Mucosa of stomach (tissue), 1 donor: Measurements from ENCODE around the gene PTER.
A peak's percentile ranks its signal among the peaks of the same experiment; 100 is the strongest.

Experiments used
- H3K27me3 ChIP-seq: one replicate; pipeline ENCODE4 v1.7.0; 2013; ENCODE audit warnings: mild to moderate bottlenecking, low read length; ENCODE audit not compliant: control insufficient read depth, insufficient read depth
- H3K36me3 ChIP-seq: one replicate; pipeline ENCODE4 v1.7.0; 2013; ENCODE audit warnings: low read length; ENCODE audit not compliant: control insufficient read depth, insufficient read depth
- H3K4me1 ChIP-seq: one replicate; pipeline ENCODE4 v1.7.0; 2013; ENCODE audit warnings: mild to moderate bottlenecking, low read length; ENCODE audit not compliant: control insufficient read depth, insufficient read depth
- H3K4me3 ChIP-seq: one replicate; pipeline ENCODE4 v1.7.0; 2013; ENCODE audit warnings: low read length
- H3K9ac ChIP-seq: one replicate; pipeline ENCODE4 v1.7.0; 2013; ENCODE audit warnings: mild to moderate bottlenecking, low read length, moderate library complexity
- H3K9me3 ChIP-seq: one replicate; pipeline ENCODE4 v1.7.0; 2013; ENCODE audit warnings: mild to moderate bottlenecking, low read length, moderate library complexity; ENCODE audit not compliant: control insufficient read depth
- donor health status: Pancreatic carcinoma.

PTER gene, protein sequence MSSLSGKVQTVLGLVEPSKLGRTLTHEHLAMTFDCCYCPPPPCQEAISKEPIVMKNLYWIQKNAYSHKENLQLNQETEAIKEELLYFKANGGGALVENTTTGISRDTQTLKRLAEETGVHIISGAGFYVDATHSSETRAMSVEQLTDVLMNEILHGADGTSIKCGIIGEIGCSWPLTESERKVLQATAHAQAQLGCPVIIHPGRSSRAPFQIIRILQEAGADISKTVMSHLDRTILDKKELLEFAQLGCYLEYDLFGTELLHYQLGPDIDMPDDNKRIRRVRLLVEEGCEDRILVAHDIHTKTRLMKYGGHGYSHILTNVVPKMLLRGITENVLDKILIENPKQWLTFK

DNA sequence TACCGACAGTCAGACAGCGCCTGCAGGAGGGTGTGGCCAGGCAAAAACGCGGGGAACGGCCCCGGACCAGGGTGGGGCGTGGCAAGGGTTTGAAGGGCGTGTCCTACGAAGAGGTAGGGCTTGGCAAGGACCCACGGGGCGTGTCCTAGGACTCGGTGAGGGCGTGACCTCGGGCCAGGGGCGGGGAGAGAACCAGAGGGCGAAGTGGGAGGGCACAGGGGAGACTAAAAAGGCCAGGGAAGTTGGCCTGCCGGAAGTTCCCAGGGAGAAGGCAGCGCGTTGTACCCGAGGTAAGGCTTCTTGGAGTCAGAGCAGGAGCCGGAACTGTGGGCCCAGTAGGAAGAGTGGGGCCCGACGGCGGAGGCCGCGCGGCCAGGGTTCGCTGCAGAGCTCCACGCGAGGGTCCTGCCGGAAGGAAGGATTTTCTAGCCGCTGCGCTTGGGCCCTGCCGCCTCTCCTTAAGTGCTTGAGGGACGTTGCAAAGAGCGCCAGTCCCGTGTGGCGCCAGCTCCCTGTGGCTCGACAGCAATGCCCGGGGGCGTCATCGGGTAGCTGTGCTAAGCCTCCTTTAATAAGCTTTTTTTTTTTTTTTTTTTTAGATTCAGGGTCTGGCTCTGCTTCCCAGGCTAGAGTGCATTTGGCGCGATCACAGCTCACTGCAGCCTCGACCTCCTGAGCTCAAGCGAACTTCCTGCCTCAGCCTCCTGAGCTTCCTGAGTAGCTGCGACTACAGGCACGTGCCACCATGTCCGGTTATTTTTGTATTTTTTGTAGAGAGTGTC lies at the start of gene PTER:
TSS of gene PTER (plus strand) at position 253 of the 782 bp plus-strand sequence. CDS start 47,375 bp downstream, outside the sequence.
- Histone ChIP-seq H3K4me3 (peak within 1 kb of the TSS; percentile 80), H3K36me3 (no peaks in the 10 kb centered on the region), H3K9me3 (no peaks in the 10 kb centered on the region), H3K9ac (peak within 1 kb of the TSS; percentile 91), H3K27me3 (no peaks in the 10 kb centered on the region), H3K4me1 (peaks cover 11% of the 10 kb centered on the region)

DNA sequence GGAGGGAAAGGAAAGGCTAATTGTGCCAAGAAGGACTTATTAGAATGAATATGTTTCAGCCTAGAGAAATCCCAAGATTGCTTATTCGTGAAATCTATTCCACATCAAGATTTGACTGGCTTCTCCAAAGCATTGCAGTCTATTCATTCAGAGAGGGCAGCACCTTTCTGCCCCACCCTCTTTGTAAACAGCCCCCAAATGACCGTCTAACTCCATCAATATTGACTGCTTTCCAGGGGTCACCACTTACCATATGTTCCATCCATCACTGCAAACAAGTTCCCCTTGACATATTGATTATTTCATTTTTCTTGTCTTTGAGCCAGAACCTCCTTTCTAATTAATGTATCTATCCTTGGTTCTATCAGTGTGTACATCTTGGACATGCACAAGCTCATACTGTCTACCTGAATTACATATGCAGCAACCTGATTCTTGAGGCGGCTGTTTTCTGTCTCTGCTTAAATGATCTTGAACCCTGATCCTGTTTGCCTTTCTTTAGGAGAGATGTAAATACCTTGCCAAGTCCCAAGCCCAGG lies 44.2 kb upstream of the PTER start:
- no peaks in the 10 kb centered on the region for H3K4me1 ChIP-seq
- no peak overlapping the region for H3K4me3 ChIP-seq
- no peak overlapping the region for H3K9ac ChIP-seq
- H3K27me3 ChIP-seq, result no peaks in the 10 kb centered on the region
- H3K9me3 ChIP-seq, result no peaks in the 10 kb centered on the region
- H3K36me3 ChIP-seq, result no peaks in the 10 kb centered on the region

DNA sequence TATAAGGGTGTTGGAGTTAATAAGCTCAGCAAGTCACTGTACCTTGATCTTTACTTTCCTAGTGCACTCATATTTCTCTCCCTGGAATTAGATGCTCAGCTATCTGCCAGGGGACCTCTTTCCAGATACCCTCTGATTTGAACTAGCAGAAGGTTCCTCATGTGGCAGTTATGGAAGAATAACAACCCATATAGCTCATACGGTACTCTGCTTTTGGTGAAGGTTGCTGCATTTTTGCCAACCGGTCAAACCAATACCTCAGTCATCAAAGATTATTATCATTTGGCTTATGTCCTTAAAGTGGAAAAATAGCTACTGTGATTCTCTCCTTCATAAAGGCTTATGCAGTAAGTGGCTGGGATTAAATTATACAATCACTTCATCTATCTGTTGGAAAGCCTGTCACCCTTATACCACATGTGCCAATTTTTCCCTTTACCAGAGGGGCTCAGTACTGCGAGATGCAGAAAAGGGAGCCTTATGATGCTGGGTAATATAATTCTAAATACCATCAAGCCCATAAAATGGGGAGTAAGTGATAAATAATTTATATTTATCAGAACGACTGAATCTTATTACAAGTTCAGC lies 43.4 kb upstream of the PTER start:
- no peaks in the 10 kb centered on the region for H3K27me3 ChIP-seq
- no peaks in the 10 kb centered on the region for H3K4me1 ChIP-seq
- H3K9ac ChIP-seq, result no peak overlapping the region

DNA sequence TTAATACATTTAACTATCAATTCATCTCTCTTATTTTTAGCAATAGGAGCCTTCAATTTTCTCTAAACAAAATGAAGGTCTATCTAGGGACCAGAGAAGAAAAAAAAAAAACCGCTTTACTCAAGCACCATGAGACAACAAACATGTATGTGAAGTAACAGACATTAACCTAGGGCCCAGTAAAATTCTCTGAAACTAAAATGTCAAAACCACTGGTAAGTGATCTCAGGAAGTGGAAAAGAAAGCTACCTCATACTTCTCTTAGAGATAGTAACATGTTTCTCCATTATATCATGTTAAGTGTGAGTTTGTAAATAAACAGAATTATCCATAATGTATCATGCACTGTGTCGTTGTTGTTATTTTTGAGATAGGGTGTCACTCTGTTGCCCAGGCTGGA lies 35.4 kb upstream of the PTER start:
- Histone ChIP-seq H3K4me1 (no peaks in the 10 kb centered on the region), H3K9ac (no peak overlapping the region), H3K9me3 (no peaks in the 10 kb centered on the region), H3K36me3 (no peaks in the 10 kb centered on the region), H3K27me3 (no peaks in the 10 kb centered on the region), H3K4me3 (no peak overlapping the region)

More for the DNA sequence above, 43.4 kb upstream of the PTER start:
- no peaks in the 10 kb centered on the region for H3K36me3 ChIP-seq
- H3K4me3 ChIP-seq, result no peak overlapping the region
- no peaks in the 10 kb centered on the region for H3K9me3 ChIP-seq

DNA sequence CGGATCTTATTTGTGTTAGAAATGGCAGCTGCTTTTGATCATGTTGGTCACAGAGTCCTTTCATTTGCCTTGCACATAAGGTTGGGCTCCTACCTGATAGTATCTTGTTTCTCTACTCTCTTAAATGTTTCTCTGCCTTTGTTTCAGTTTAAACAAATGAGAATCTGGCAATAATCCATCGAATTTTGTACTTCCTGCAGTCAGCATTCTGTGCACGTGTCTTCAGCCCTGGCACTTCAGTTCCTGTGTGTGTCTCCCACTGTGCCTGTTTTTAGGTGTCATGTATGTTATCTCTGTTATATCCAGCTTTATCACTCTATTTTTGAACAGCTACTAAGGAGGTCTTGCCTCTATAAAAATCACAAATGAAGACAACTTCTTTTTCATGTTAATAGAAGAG lies 28.4 kb upstream of the PTER start:
- Histone ChIP-seq H3K27me3 (no peaks in the 10 kb centered on the region), H3K9ac (no peak overlapping the region), H3K9me3 (no peaks in the 10 kb centered on the region), H3K4me1 (no peaks in the 10 kb centered on the region), H3K4me3 (no peak overlapping the region), H3K36me3 (no peaks in the 10 kb centered on the region)

DNA sequence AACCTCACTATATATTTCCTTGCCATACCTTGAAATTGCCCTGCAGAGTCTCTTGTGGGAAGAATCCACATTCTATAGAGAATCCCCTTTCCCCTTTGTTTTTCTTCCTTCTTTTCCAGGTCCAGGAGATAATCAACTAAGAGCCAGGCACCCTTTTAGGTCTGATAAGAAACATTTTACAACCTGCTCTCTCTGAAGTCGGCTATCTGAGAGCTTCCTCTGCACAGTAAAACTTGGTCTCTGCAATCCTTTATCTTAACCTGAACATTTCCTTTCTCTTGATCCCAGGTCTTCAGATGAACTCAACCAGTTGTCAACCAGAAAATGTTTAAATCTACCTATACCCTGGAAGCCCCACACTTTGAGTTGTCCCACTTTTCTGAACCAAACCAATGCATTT lies 19.5 kb upstream of the PTER start:
- H3K9ac ChIP-seq, result no peak overlapping the region
- H3K36me3 ChIP-seq, result no peaks in the 10 kb centered on the region
- no peaks in the 10 kb centered on the region for H3K9me3 ChIP-seq
- H3K27me3 ChIP-seq, result peaks cover 4% of the 10 kb centered on the region
- H3K4me3 ChIP-seq, result no peak overlapping the region
- H3K4me1 ChIP-seq, result no peaks in the 10 kb centered on the region

DNA sequence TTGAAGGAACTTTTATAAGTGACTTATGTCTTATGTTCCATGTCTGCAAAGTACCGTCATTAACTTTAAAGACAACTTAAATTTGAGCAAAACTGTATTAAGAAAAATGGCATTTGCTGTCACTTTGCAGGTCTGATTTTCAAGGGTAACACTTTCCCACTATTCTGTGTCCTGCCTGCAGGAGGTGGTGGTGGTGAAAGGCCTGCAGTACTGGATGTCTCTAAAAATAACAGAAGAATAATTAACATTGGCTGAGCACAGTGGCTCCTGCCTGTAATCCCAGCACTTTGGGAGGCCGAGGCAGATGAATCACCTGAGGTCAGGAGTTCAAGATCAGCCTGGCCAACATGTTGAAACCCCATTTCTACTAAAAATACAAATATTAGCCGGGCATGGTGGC lies 13.2 kb upstream of the PTER start:
- Histone ChIP-seq H3K4me3 (no peak overlapping the region), H3K9me3 (no peaks in the 10 kb centered on the region), H3K4me1 (no peaks in the 10 kb centered on the region), H3K27me3 (peaks cover 7% of the 10 kb centered on the region), H3K36me3 (no peaks in the 10 kb centered on the region), H3K9ac (no peak overlapping the region)

DNA sequence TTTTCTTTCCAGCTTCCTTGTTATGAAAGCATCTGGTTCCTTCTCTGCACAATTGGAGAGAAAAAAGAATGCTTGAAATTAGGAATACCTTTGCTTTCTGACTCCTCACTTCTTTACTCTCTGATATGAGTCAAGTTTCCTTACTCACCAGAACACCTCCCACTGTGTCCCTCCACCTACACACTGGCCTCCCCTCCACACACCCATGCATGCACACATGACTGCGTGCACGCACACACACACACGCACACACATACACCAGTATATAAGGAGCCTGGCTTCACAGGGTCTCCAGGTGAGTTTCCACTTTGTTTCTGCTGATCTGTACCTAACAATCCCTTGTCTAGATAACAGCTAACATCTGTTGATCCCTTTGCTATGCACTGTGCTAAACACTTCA lies 11.4 kb upstream of the PTER start:
- H3K36me3 ChIP-seq, result no peaks in the 10 kb centered on the region
- no peak overlapping the region for H3K9ac ChIP-seq
- H3K27me3 ChIP-seq, result peaks cover 3% of the 10 kb centered on the region
- H3K4me3 ChIP-seq, result no peak overlapping the region
- H3K4me1 ChIP-seq, result no peaks in the 10 kb centered on the region
- no peaks in the 10 kb centered on the region for H3K9me3 ChIP-seq

DNA sequence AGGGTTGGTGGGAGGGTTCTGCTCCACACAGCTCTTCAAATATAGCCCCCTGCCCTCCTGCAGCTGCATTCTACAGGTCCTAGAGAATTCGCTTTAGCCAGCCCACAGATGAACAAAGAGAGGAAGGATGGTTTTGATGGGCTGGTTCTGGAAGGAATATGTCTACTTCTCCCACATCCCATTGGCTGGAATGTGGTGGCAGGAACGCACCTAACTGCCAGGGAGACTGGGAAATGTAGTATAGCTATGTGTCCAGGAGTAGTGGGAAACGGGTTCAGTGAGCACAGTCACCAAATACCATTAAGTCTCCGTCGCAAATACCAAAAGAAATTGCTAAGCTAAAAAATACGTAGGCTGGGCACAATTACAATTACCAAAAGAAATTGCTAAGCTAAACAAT lies 7.3 kb upstream of the PTER start:
- H3K36me3 ChIP-seq, result no peaks in the 10 kb centered on the region
- no peaks in the 10 kb centered on the region for H3K27me3 ChIP-seq
- H3K9ac ChIP-seq, result no peak overlapping the region
- H3K4me1 ChIP-seq, result no peaks in the 10 kb centered on the region
- no peak overlapping the region for H3K4me3 ChIP-seq
- H3K9me3 ChIP-seq, result no peaks in the 10 kb centered on the region

DNA sequence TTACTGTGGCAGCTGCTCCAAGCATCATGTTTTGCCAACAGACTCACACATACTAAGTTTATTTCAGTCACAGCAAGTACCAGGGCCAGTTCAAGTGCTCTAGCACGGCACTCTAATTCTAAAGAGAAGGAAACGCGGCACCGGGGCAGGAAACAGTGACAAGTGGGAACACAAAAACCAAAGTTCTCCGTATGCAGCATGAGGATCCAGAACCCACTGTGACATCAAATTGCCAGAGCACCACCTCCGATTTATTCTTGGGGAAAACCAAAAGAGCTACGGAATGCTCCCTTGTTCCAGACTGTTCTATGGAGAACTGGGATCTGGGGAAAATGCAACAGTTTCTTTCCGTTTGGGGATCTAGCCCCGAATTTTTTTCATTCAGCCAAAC lies 448 bp upstream of the PTER start:
- Histone ChIP-seq H3K4me1 (peaks cover 11% of the 10 kb centered on the region), H3K36me3 (no peaks in the 10 kb centered on the region), H3K9ac (peak overlapping the region; percentile 91), H3K27me3 (no peaks in the 10 kb centered on the region), H3K4me3 (peak overlapping the region; percentile 80), H3K9me3 (no peaks in the 10 kb centered on the region)

GRCh38 chr10:16437540-16437894 lies 707 bp downstream of the PTER start:
- Histone ChIP-seq H3K4me1 (peaks cover 11% of the 10 kb centered on the region), H3K36me3 (no peaks in the 10 kb centered on the region), H3K4me3 (peak overlapping the region; percentile 80), H3K9ac (peak overlapping the region; percentile 91), H3K9me3 (no peaks in the 10 kb centered on the region), H3K27me3 (no peaks in the 10 kb centered on the region)

DNA sequence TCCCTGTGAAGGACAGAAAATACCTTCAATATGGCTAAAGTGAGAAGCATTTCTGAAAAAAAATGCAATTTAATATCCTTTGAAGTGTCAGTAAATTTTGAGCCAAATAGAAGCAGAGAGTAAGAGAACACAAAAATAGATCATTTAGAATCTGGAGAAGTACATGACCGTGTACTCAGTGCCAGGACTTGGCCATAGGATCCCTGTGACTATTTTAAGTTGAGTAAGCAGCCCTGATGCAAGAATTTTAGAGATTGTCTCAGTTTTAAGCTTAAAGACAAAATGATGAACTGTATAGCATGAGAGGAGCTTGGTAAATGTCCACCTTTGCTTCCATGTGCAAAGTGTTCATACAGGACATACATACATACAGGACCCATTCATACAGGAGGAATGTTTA lies 2.5 kb downstream of the PTER start:
- Histone ChIP-seq H3K27me3 (no peaks in the 10 kb centered on the region), H3K4me3 (no peak overlapping the region), H3K36me3 (no peaks in the 10 kb centered on the region), H3K9ac (peak overlapping the region; percentile 29), H3K4me1 (peaks cover 11% of the 10 kb centered on the region), H3K9me3 (no peaks in the 10 kb centered on the region)
